Trophoblast cell (in vitro differentiated cells and primary cell): ENCODE measurements around the gene SLIT3.

Source experiments
- DNase-seq, 2 donors: peaks; one replicate each; pipeline ENCODE4 v3.0.0-alpha.2; 2016
- H2AFZ ChIP-seq: 2 replicates; pipeline ENCODE4 v1.6.1; 2013; ENCODE audit warnings: low read length, moderate library complexity, mild to moderate bottlenecking; ENCODE audit not compliant: insufficient read depth, poor library complexity
- H2AK5ac ChIP-seq: 2 replicates; pipeline ENCODE4 v1.6.1; 2013; ENCODE audit warnings: mild to moderate bottlenecking, low read length
- H2BK120ac ChIP-seq: 2 replicates; pipeline ENCODE4 v1.6.1; 2013; ENCODE audit warnings: low read length, mild to moderate bottlenecking, moderate library complexity; ENCODE audit not compliant: insufficient read depth, poor library complexity
- H2BK12ac ChIP-seq: 2 replicates; pipeline ENCODE4 v1.6.1; 2013; ENCODE audit warnings: mild to moderate bottlenecking, low read length, moderate library complexity
- H2BK5ac ChIP-seq: 2 replicates; pipeline ENCODE4 v1.6.1; 2013; ENCODE audit warnings: low read length, low read depth, moderate library complexity, mild to moderate bottlenecking; ENCODE audit not compliant: poor library complexity
- H3K14ac ChIP-seq: 2 replicates; pipeline ENCODE4 v1.6.1; 2013; ENCODE audit warnings: mild to moderate bottlenecking, low read length
- H3K18ac ChIP-seq: 2 replicates; pipeline ENCODE4 v1.6.1; 2013; ENCODE audit warnings: mild to moderate bottlenecking, low read length
- H3K23ac ChIP-seq: 2 replicates; pipeline ENCODE4 v1.6.1; 2013; ENCODE audit warnings: low read length
- H3K27ac ChIP-seq: 2 replicates; pipeline ENCODE4 v1.5.1; 2013; ENCODE audit warnings: low read depth, mild to moderate bottlenecking, inconsistent platforms, low read length, moderate library complexity
- H3K27me3 ChIP-seq: 2 replicates; pipeline ENCODE4 v1.6.1; 2013; ENCODE audit warnings: inconsistent platforms, mild to moderate bottlenecking, low read length, moderate library complexity; ENCODE audit not compliant: insufficient read depth
- H3K36me3 ChIP-seq, 2 experiments: 1 replicate in 1 of 2; 2 replicates in 1 of 2; pipeline ENCODE4 v1.6.1; 2013; ENCODE audit warnings: low read length in 2 of 2, mild to moderate bottlenecking in 2 of 2, moderate library complexity in 1 of 2; ENCODE audit not compliant: insufficient read depth in 2 of 2, control insufficient read depth in 1 of 2
- H3K4ac ChIP-seq: 2 replicates; pipeline ENCODE4 v1.6.1; 2013; ENCODE audit warnings: low read depth, mild to moderate bottlenecking, low read length, moderate library complexity
- H3K4me1 ChIP-seq, 2 experiments: 1 replicate in 1 of 2; 2 replicates in 1 of 2; pipeline ENCODE4 v1.6.1; 2013; ENCODE audit warnings: low read length in 2 of 2, mild to moderate bottlenecking in 2 of 2, moderate library complexity in 1 of 2; ENCODE audit not compliant: insufficient read depth in 2 of 2, control insufficient read depth in 1 of 2
- H3K4me2 ChIP-seq: 2 replicates; pipeline ENCODE4 v1.6.1; 2013; ENCODE audit warnings: inconsistent platforms, mild to moderate bottlenecking, low read length, moderate library complexity
- H3K4me3 ChIP-seq: 2 replicates; pipeline ENCODE4 v1.5.1; 2013; ENCODE audit warnings: mild to moderate bottlenecking, low read depth, low read length, inconsistent platforms
- H3K79me1 ChIP-seq: one replicate; pipeline ENCODE4 v1.6.1; 2013; ENCODE audit warnings: low read length
- H3K79me2 ChIP-seq: 2 replicates; pipeline ENCODE4 v1.6.1; 2013; ENCODE audit warnings: low read length, mild to moderate bottlenecking; ENCODE audit not compliant: control insufficient read depth, insufficient read depth, poor library complexity
- H3K9ac ChIP-seq: 2 replicates; pipeline ENCODE4 v1.6.1; 2013; ENCODE audit warnings: mild to moderate bottlenecking, low read length
- H3K9me3 ChIP-seq: 2 replicates; pipeline ENCODE4 v1.6.1; 2013; ENCODE audit warnings: low read depth, mild to moderate bottlenecking, control low read depth, inconsistent platforms, low read length; ENCODE audit not compliant: insufficient read depth
- H4K12ac ChIP-seq: 2 replicates; pipeline ENCODE4 v1.6.1; 2013; ENCODE audit warnings: low read depth, mild to moderate bottlenecking, low read length, moderate library complexity
- H4K8ac ChIP-seq: 2 replicates; pipeline ENCODE4 v1.6.1; 2013; ENCODE audit warnings: low read depth, mild to moderate bottlenecking, low read length, moderate library complexity
- H4K91ac ChIP-seq: one replicate; pipeline ENCODE4 v1.6.1; 2013; ENCODE audit warnings: low read depth, mild to moderate bottlenecking, low read length, moderate library complexity
- WGBS: extraction: QIAGEN DNeasy Blood & Tissue Kit; methylation state at CpG from one replicate; pipeline ENCODE4 v1.1.7; 2013; ENCODE audit warnings: missing lambda C conversion rate; ENCODE audit not compliant: insufficient read length, insufficient coverage; ENCODE audit errors: extremely low coverage; 5-methylcytosine and 5-hydroxymethylcytosine counted together

Gene SLIT3

DNA sequence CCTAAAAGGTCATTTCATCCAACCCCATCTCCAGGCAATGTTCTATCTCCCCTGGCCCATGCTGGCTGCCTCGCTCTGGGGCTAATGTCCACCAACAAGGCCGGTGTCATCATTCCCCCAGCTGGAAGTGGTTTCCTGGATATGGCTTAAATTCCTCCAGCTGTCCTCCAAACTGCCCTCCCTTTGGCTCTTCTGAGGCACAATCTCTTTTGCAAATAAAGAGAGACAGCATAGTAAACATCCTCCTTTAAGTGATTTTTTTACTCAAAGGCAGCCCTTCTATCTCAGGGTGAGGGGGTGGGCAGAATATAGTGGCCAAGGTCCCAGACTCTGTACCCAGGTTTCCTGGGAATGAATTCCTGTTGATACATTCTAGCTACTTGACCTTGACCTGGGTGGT is 604.3 kb downstream of the SLIT3 start:
- H3K14ac ChIP-seq: no peak overlapping the region
- H4K12ac ChIP-seq: no peak overlapping the region
- H3K4ac ChIP-seq: no peak overlapping the region
- no peaks in the 10 kb centered on the region for H3K79me1 ChIP-seq
- H3K9me3 ChIP-seq: no peaks in the 10 kb centered on the region
- no peak overlapping the region for H3K27ac ChIP-seq
- H3K4me1 ChIP-seq: peaks cover 8 to 19% of the 10 kb centered on the region in 2 experiments
- no peak overlapping the region for H4K8ac ChIP-seq
- H3K18ac ChIP-seq: no peak overlapping the region
- DNase-seq: no peak
- H3K23ac ChIP-seq: no peak overlapping the region
- no peak overlapping the region for H2BK12ac ChIP-seq
- no peak overlapping the region for H4K91ac ChIP-seq
- no peaks in the 10 kb centered on the region for H3K27me3 ChIP-seq
- H2AFZ ChIP-seq: no peak overlapping the region
- H2BK5ac ChIP-seq: no peak overlapping the region
- H3K79me2 ChIP-seq: no peaks in the 10 kb centered on the region
- no peak overlapping the region for H3K4me2 ChIP-seq
- WGBS: no CpG with 5 or more reads among the region's 2 CpGs
- no peak overlapping the region for H3K4me3 ChIP-seq
- H3K9ac ChIP-seq: no peak overlapping the region
- H2BK120ac ChIP-seq: no peak overlapping the region
- peaks cover 27 to 30% of the 10 kb centered on the region in 2 experiments for H3K36me3 ChIP-seq
- no peak overlapping the region for H2AK5ac ChIP-seq

GRCh38 chr5:168695301-168695835 is 605.6 kb downstream of the SLIT3 start:
- no peaks in the 10 kb centered on the region for H3K9me3 ChIP-seq
- no peak overlapping the region for H3K14ac ChIP-seq
- H2BK120ac ChIP-seq: no peak overlapping the region
- no peak overlapping the region for H3K23ac ChIP-seq
- no peak overlapping the region for H4K8ac ChIP-seq
- peaks cover 8 to 19% of the 10 kb centered on the region in 2 experiments for H3K4me1 ChIP-seq
- no peak overlapping the region for H3K18ac ChIP-seq
- H2BK12ac ChIP-seq: no peak overlapping the region
- H2AFZ ChIP-seq: no peak overlapping the region
- H3K4me3 ChIP-seq: no peak overlapping the region
- no peak overlapping the region for H3K4ac ChIP-seq
- no peaks in the 10 kb centered on the region for H3K27me3 ChIP-seq
- no peak overlapping the region for H4K12ac ChIP-seq
- H3K79me1 ChIP-seq: no peaks in the 10 kb centered on the region
- no peak overlapping the region for H3K4me2 ChIP-seq
- H4K91ac ChIP-seq: no peak overlapping the region
- no peak overlapping the region for H2AK5ac ChIP-seq
- no peak for DNase-seq
- H3K79me2 ChIP-seq: no peaks in the 10 kb centered on the region
- H3K36me3 ChIP-seq: peaks cover 17 to 23% of the 10 kb centered on the region in 2 experiments
- no peak overlapping the region for H3K27ac ChIP-seq
- no peak overlapping the region for H3K9ac ChIP-seq
- H2BK5ac ChIP-seq: no peak overlapping the region
- WGBS: no CpG with 5 or more reads among the region's 5 CpGs

- no peak overlapping the region for H3K18ac ChIP-seq
- H3K9ac ChIP-seq: no peak overlapping the region
- no peaks in the 10 kb centered on the region for H3K9me3 ChIP-seq
- H2AFZ ChIP-seq: no peak overlapping the region
- H2BK120ac ChIP-seq: no peak overlapping the region
- no peaks in the 10 kb centered on the region for H3K27me3 ChIP-seq
- no peak overlapping the region for H3K27ac ChIP-seq
- no CpG with 5 or more reads among the region's 1 CpG for WGBS
- no peak for DNase-seq
- no peak overlapping the region for H3K14ac ChIP-seq
- H4K91ac ChIP-seq: no peak overlapping the region
- no peak overlapping the region for H2AK5ac ChIP-seq
- no peak overlapping the region for H3K4me3 ChIP-seq
- H3K4me2 ChIP-seq: no peak overlapping the region
- H2BK5ac ChIP-seq: no peak overlapping the region
- no peaks in the 10 kb centered on the region for H3K79me1 ChIP-seq
- no peaks in the 10 kb centered on the region for H3K79me2 ChIP-seq
- no peak overlapping the region for H2BK12ac ChIP-seq
- no peak overlapping the region for H3K4ac ChIP-seq
- H4K8ac ChIP-seq: no peak overlapping the region
- H3K4me1 ChIP-seq: peaks cover 8 to 19% of the 10 kb centered on the region in 2 experiments
- peaks cover 13 to 19% of the 10 kb centered on the region in 2 experiments for H3K36me3 ChIP-seq
- H3K23ac ChIP-seq: no peak overlapping the region
- H4K12ac ChIP-seq: no peak overlapping the region
Observed at GRCh38 chr5:168694289-168694688, 606.6 kb downstream of the SLIT3 start.

- Histone ChIP-seq H3K27ac (no peak overlapping the region), H3K23ac (no peak overlapping the region), H2AFZ (no peak overlapping the region), H3K79me2 (no peaks in the 10 kb centered on the region), H3K9me3 (no peaks in the 10 kb centered on the region), H3K18ac (no peak overlapping the region), H3K36me3 (peaks cover 11 to 17% of the 10 kb centered on the region in 2 experiments), H4K91ac (no peak overlapping the region), H4K12ac (no peak overlapping the region), H3K4me3 (no peak overlapping the region), H3K14ac (no peak overlapping the region), H2BK12ac (no peak overlapping the region), H3K9ac (no peak overlapping the region), H3K4ac (no peak overlapping the region), H2BK5ac (no peak overlapping the region), H2BK120ac (no peak overlapping the region), H3K4me1 (peaks cover 8 to 19% of the 10 kb centered on the region in 2 experiments), H3K4me2 (no peak overlapping the region), H3K27me3 (no peaks in the 10 kb centered on the region), H2AK5ac (no peak overlapping the region), H4K8ac (no peak overlapping the region), H3K79me1 (no peaks in the 10 kb centered on the region)
- WGBS: no CpG with 5 or more reads among the region's 3 CpGs
- no peak for DNase-seq
Observed at GRCh38 chr5:168693883-168694282, 607.1 kb downstream of the SLIT3 start.
